PC-9 (cell line): Measurements from ENCODE around the gene MATN1.

Experiments
- EZH2 ChIP-seq: fragments of 200-600 bp; sonication (generic); IDR thresholded peaks from 2 replicates; pipeline ENCODE4 v1.8.0; 2017; ENCODE audit warnings: antibody characterized with exemption, low read depth
- TF ChIP-seq, protein P1 (sequence below): fragments of 200-600 bp; sonication (generic); conservative IDR thresholded peaks from 2 replicates; pipeline ENCODE4 v1.6.1; 2017; ENCODE audit warnings: mixed run types, antibody characterized with exemption, mild to moderate bottlenecking, moderate library complexity

DNA sequence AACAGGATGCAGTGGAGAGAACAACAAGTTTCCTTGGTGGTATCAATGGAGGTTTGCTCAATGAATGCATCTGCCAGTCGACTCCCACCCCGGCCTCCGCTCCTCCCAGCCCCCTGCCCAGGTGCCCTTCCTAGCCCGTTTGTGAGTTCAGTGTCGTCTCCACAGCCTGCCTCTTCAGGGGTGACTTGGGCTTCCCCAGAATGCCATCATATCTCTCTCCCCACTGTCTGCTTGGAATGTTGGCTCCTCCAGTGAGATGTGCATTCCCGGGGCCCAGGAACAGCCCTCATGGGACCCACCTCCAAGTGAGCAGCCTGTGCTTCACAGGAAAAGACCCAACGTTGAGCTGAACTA is 30.5 kb downstream of the MATN1 start:
- TF ChIP-seq, protein P1, sequence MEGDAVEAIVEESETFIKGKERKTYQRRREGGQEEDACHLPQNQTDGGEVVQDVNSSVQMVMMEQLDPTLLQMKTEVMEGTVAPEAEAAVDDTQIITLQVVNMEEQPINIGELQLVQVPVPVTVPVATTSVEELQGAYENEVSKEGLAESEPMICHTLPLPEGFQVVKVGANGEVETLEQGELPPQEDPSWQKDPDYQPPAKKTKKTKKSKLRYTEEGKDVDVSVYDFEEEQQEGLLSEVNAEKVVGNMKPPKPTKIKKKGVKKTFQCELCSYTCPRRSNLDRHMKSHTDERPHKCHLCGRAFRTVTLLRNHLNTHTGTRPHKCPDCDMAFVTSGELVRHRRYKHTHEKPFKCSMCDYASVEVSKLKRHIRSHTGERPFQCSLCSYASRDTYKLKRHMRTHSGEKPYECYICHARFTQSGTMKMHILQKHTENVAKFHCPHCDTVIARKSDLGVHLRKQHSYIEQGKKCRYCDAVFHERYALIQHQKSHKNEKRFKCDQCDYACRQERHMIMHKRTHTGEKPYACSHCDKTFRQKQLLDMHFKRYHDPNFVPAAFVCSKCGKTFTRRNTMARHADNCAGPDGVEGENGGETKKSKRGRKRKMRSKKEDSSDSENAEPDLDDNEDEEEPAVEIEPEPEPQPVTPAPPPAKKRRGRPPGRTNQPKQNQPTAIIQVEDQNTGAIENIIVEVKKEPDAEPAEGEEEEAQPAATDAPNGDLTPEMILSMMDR, result no peak
- TF ChIP-seq EZH2, result no peak
